DMS 273 (cell line): Measurements from ENCODE around the gene KLC1.

Experiments used
- DNase-seq: peaks from one replicate; lab custom pipeline; 2025; ENCODE audit not compliant: unreplicated experiment; lab: John Stamatoyannopoulos, UW

KLC1 gene

GRCh38 chr14:103657471-103657870 lies 28.5 kb downstream of the KLC1 start:
- DNase-seq = no peak

- no peak for DNase-seq
These were observed 30.6 kb downstream of the KLC1 start for GRCh38 chr14:103659631-103660030.

GRCh38 chr14:103662029-103662428 lies 33.0 kb downstream of the KLC1 start:
- no peak for DNase-seq

GRCh38 chr14:103662591-103662990 lies 33.6 kb downstream of the KLC1 start:
- DNase-seq = no peak

GRCh38 chr14:103663506-103663905 lies 34.5 kb downstream of the KLC1 start:
- DNase-seq = no peak

GRCh38 chr14:103667671-103668070 lies 38.7 kb downstream of the KLC1 start:
- no peak for DNase-seq

GRCh38 chr14:103668117-103668516 lies 39.1 kb downstream of the KLC1 start:
- DNase-seq = no peak

- DNase-seq = no peak
These were observed 40.4 kb downstream of the KLC1 start for GRCh38 chr14:103669370-103669769.

GRCh38 chr14:103671911-103672310 lies 42.9 kb downstream of the KLC1 start:
- DNase-seq = no peak

- DNase-seq = no peak
These were observed 46.9 kb downstream of the KLC1 start for GRCh38 chr14:103675957-103676356.

- no peak for DNase-seq
These were observed 48.1 kb downstream of the KLC1 start for GRCh38 chr14:103676881-103677675.

GRCh38 chr14:103679351-103679750 lies 50.3 kb downstream of the KLC1 start:
- DNase-seq = peak; percentile 56

- no peak for DNase-seq
These were observed 51.6 kb downstream of the KLC1 start for GRCh38 chr14:103680491-103681231.

GRCh38 chr14:103683139-103683538 lies 54.1 kb downstream of the KLC1 start:
- DNase-seq = no peak

- DNase-seq = no peak
These were observed 55.5 kb downstream of the KLC1 start for GRCh38 chr14:103684471-103684870.

- no peak for DNase-seq
These were observed 55.9 kb downstream of the KLC1 start for GRCh38 chr14:103684871-103685270.

GRCh38 chr14:103685276-103686211 lies 56.5 kb downstream of the KLC1 start:
- no peak for DNase-seq

- no peak for DNase-seq
These were observed 57.9 kb downstream of the KLC1 start for GRCh38 chr14:103686831-103687485.

- no peak for DNase-seq
These were observed 58.7 kb downstream of the KLC1 start for GRCh38 chr14:103687712-103688111.

- no peak for DNase-seq
These were observed 59.4 kb downstream of the KLC1 start for GRCh38 chr14:103688441-103688840.
